ENCODE data around the gene KCTD2.
"Not testable (repeated sequence)": the region's sequence is repeated elsewhere in the genome, so short reads cannot be mapped to it uniquely, and the experiment has no call there.

The KCTD2 gene

GRCh38 chr17:75061055-75061438 lies 14.0 kb downstream of the KCTD2 start:
- Mint-ChIP-seq H3K27me3 (no peaks in the 10 kb centered on the region), H3K9me3 (no peaks in the 10 kb centered on the region), H3K4me1 (peaks cover 43% of the 10 kb centered on the region), H3K4me3 (no peak overlapping the region), H3K27ac (no peak overlapping the region)
- DNase-seq (no peak), ATAC-seq (no peak)

DNA sequence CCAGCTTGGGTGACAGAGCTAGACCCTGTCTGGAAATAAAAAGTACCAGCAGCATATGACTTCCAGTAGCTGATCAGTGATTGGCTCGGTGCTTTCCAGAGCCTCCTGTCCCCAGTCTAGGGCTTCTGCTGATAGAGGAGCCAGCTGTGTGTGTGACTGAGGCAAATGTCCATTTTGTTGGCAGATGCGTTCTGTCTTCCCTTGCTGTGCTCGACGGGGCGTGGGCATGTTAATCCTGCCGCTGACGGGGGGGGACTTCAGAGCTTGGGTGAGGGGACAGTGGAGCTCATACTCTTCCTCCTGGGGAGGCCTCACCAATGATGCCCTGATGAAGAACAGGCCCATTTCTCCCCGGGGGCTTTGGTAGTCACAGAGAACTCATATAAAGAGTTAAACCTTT lies 14.6 kb downstream of the KCTD2 start:
- ATAC-seq (no peak), DNase-seq (no peak)
- H3K9me3 Mint-ChIP-seq, result no peaks in the 10 kb centered on the region
- H3K27me3 Mint-ChIP-seq, result no peaks in the 10 kb centered on the region
- no peak overlapping the region for H3K4me3 Mint-ChIP-seq
- peaks cover 43% of the 10 kb centered on the region for H3K4me1 Mint-ChIP-seq
- H3K27ac Mint-ChIP-seq, result no peak overlapping the region

GRCh38 chr17:75063201-75063600 lies 16.2 kb downstream of the KCTD2 start:
- H3K27ac Mint-ChIP-seq, result peak overlapping the region in 1 of 2 donors; percentile 28

DNA sequence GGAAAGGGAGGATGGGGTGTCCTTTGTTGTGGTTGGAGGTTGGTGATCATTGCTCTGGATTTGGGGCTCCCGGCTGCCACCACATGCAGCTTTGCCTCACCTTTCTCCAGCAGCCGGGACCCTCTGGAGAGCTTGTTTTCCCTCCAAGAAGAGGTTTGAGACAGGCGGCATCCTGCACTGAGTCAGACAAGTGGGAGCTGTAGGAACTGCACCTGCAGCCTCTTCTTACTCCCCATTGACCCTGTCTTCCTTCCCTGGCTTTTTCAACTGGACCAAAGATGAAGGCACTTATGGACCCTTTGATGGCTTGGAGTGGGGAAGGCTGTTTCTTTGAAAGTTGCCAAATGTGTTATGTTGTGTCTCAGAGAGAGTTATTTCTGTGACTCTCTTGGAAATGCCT lies 16.6 kb downstream of the KCTD2 start:
- Mint-ChIP-seq H3K9me3 (no peaks in the 10 kb centered on the region), H3K27ac (no peak overlapping the region), H3K4me1 (peaks cover 49% of the 10 kb centered on the region), H3K4me3 (no peak overlapping the region), H3K27me3 (no peaks in the 10 kb centered on the region)
- DNase-seq (no peak), ATAC-seq (no peak)

More at GRCh38 chr17:75063201-75063600, 16.2 kb downstream of the KCTD2 start:
- H3K9me3 Mint-ChIP-seq, result no peaks in the 10 kb centered on the region
- peaks cover 48% of the 10 kb centered on the region for H3K4me1 Mint-ChIP-seq
- no peak overlapping the region for H3K4me3 Mint-ChIP-seq
- no peak for ATAC-seq
- no peaks in the 10 kb centered on the region for H3K27me3 Mint-ChIP-seq
- no peak for DNase-seq

GRCh38 chr17:75064040-75064439 lies 17.0 kb downstream of the KCTD2 start:
- H3K9me3 Mint-ChIP-seq, result no peaks in the 10 kb centered on the region

GRCh38 chr17:75064460-75064859 lies 17.4 kb downstream of the KCTD2 start:
- no peaks in the 10 kb centered on the region for H3K9me3 Mint-ChIP-seq
- no peak overlapping the region for H3K4me3 Mint-ChIP-seq
- ATAC-seq, result no peak
- no peak overlapping the region for H3K27ac Mint-ChIP-seq
- peaks cover 46% of the 10 kb centered on the region for H3K4me1 Mint-ChIP-seq
- H3K27me3 Mint-ChIP-seq, result no peaks in the 10 kb centered on the region
- DNase-seq, result no peak

More at GRCh38 chr17:75064040-75064439, 17.0 kb downstream of the KCTD2 start:
- H3K4me3 Mint-ChIP-seq, result no peak overlapping the region
- H3K4me1 Mint-ChIP-seq, result peaks cover 49% of the 10 kb centered on the region
- H3K27me3 Mint-ChIP-seq, result no peaks in the 10 kb centered on the region
- H3K27ac Mint-ChIP-seq, result no peak overlapping the region
- ATAC-seq (no peak), DNase-seq (no peak)

DNA sequence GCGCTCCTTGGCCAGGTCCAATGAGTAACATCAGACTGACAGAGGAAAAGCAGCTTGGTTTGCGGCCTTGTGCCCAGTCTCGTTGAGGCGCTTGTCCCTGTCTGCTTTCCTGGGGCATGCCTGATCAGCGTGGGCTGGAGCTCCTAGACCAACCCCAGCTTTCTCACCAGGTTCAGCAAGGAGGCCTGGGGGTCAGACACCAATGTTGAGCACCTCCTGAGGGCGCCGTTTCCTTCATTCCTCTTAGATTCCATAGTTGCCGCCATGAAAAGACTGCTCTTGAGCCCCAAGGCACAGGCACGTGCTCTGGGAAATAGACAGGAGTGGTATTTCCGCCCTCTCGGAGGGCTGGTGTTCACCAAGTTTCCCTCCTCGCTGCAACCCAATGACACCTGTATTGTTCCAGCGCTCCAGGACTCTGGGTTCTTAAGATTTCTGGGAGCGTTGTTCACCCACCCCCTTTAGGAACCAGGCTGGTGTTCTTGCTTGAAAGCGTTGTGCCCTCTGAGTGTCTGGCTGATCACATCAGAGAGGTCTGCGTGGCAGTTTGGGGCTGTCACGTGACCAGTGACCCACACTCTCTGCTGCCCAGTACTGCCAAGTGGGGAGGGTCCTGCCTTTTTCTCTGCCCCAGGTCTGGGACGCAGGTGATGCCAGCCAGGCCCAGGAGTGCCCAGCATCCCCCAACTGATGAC lies 18.0 kb downstream of the KCTD2 start:
- Mint-ChIP-seq H3K27ac (peak overlapping the region; percentile 40 to 67), H3K4me3 (peak overlapping the region; percentile 43 to 54), H3K27me3 (no peaks in the 10 kb centered on the region), H3K4me1 (peaks cover 40% of the 10 kb centered on the region), H3K9me3 (no peaks in the 10 kb centered on the region)
- DNase-seq (no peak), ATAC-seq (no peak)

DNA sequence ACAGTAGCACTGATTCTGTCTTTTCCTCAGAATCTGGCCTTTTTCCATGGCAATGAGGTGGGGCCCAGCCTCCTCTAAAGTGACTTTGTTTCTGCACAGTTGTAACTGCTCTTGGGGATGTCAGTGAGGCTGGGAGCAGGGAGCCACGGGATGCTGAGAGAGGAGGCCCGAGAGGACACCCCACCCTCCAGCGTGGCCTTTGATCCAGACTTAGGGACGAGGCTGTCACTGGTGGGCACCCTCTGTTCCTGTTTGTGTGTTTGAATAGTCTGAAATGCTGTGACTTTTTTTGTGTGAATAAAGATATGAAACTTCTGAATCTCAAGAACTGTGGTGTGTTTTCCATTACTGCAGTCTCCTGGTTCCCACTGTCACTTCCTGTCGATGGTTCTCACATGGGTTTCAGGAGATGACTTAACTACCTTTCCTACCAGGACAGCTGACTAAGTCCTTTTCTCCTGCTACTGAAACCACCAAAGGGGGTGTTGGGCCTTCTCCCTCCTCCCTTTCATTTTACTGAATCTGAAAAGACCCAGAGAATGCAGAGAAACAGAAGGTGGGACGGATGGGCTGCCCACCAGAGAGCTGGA lies 18.6 kb downstream of the KCTD2 start:
- peak overlapping the region; percentile 40 to 88 for H3K27ac Mint-ChIP-seq
- no peaks in the 10 kb centered on the region for H3K9me3 Mint-ChIP-seq
- H3K4me1 Mint-ChIP-seq, result peaks cover 40% of the 10 kb centered on the region
- peak overlapping the region; percentile 43 to 54 for H3K4me3 Mint-ChIP-seq
- ATAC-seq (no peak), DNase-seq (no peak)
- no peaks in the 10 kb centered on the region for H3K27me3 Mint-ChIP-seq

GRCh38 chr17:75067856-75068255 lies 20.8 kb downstream of the KCTD2 start:
- ATAC-seq (peak; percentile 83), DNase-seq (peak in 1 of 2 donors; percentile 30)
- H3K27me3 Mint-ChIP-seq, result no peaks in the 10 kb centered on the region
- peaks cover 40% of the 10 kb centered on the region for H3K4me1 Mint-ChIP-seq
- H3K27ac Mint-ChIP-seq, result peak overlapping the region; percentile 48 to 81
- no peaks in the 10 kb centered on the region for H3K9me3 Mint-ChIP-seq
- H3K4me3 Mint-ChIP-seq, result peak overlapping the region in 1 of 2 donors; percentile 31

DNA sequence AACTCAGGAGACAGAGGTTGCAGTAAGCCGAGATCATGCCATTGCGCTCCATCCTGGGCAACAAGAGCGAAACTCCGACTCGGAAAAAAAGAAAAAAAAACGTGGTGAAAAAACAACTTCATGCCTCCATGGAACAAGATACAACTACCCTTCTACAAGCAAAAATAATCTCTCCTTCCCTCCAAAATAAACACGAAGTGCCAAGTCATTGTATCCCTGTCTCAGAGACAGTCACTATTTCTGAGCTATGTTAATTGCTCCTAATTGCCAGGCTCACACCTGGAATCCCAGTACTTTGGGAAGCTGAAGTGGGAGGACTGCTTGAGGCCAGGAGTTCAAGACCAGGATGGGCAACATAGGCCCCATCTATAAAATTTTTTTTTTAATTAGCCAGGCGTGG lies 21.7 kb downstream of the KCTD2 start:
- DNase-seq (no peak), ATAC-seq (no peak)
- no peaks in the 10 kb centered on the region for H3K9me3 Mint-ChIP-seq
- H3K27me3 Mint-ChIP-seq, result no peaks in the 10 kb centered on the region
- H3K4me1 Mint-ChIP-seq, result peaks cover 40% of the 10 kb centered on the region
- H3K4me3 Mint-ChIP-seq, result no peak overlapping the region
- peak overlapping the region in 1 of 2 donors; percentile 57 for H3K27ac Mint-ChIP-seq

GRCh38 chr17:75069783-75070182 lies 22.8 kb downstream of the KCTD2 start:
- H3K9me3 Mint-ChIP-seq, result no peaks in the 10 kb centered on the region
- no peak overlapping the region for H3K4me3 Mint-ChIP-seq
- no peaks in the 10 kb centered on the region for H3K27me3 Mint-ChIP-seq
- no peak overlapping the region for H3K27ac Mint-ChIP-seq
- H3K4me1 Mint-ChIP-seq, result peaks cover 30% of the 10 kb centered on the region
- DNase-seq (no peak), ATAC-seq (no peak)

DNA sequence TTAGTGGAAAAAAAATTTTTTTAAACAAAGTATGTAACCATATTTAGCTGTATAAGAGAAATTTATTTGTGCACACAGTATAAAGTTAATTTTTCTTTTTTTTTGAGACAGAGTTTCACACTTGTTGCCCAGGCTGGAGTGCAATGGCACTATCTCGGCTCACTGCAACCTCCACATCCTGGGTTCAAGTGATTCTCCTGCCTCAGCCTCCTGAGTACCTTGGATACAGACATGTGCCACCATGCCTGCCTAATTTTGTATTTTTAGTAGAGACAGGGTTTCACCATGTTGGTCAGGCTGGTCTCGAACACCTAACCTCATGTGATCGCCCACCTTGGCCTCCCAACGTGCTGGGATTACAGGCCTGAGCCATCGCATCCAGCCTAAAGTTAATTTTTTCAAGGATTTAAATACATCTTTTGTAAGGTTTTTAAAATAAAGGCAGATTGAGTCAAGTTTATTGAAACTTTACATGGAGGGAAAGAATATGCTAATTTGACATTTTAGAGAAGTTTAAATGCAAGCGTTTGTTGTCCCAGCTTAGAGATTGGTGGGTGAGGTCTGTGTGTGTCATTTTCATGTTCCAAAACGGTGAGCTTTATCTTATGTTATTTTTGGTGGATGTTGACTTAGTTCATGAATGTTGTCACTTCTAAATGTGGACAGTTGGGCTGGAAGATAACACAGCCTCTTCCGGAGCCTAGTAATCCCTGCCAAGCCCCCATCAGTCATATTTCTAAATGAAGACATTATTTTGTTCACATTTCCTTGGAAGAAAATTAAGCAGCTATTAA lies 24.6 kb downstream of the KCTD2 start:
- not testable (repeated sequence) for ATAC-seq, H3K9me3 Mint-ChIP-seq, DNase-seq, H3K27ac Mint-ChIP-seq, H3K27me3 Mint-ChIP-seq, H3K4me3 Mint-ChIP-seq
- peaks cover 14% of the 10 kb centered on the region for H3K4me1 Mint-ChIP-seq

DNA sequence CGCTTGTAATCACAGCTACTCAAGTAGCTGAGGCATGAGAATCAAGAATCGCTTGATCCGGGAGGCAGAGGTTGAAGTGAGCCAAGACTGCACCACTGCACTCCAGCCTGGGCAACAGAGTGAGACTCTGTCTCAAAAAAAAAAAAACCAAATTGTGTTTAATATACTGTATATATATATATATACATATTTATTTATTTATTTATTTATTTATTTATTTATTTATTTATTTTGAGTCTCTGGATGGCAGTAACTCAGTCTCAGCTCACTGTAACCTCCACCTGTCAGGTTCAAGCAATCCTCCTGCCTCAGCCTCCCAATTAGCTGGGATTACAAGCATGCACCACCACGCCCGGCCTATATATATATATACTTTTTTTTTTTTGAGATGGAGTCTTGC lies 25.9 kb downstream of the KCTD2 start:
- peaks cover 18% of the 10 kb centered on the region for H3K4me1 Mint-ChIP-seq
- H3K4me3 Mint-ChIP-seq, H3K9me3 Mint-ChIP-seq, ATAC-seq, DNase-seq, H3K27ac Mint-ChIP-seq, H3K27me3 Mint-ChIP-seq: not testable (repeated sequence)

DNA sequence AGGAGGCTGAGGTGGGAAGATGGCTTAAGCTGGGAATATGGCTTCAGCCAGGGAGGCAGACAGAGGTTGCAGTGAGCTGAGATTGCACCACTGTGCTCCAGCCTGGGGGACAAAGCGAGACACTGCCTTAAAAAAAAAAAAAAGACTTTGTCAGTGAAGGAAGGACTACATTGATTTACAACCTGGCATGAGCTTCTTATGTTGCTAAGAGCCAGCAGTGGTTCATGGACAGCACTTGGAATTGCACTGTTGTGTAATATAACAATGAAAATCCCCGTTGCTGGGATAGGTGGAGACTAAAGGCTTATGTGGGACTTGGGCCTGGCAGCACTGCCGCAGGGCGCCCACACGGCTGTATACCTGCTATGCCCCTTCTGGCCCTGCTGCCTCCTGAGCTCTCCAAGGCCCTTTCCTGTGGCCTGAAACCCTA lies 26.6 kb downstream of the KCTD2 start:
- Mint-ChIP-seq H3K4me3 (no peak overlapping the region), H3K4me1 (peaks cover 22% of the 10 kb centered on the region), H3K27me3 (no peaks in the 10 kb centered on the region), H3K9me3 (no peaks in the 10 kb centered on the region), H3K27ac (no peak overlapping the region)
- DNase-seq, result no peak
- no peak for ATAC-seq

DNA sequence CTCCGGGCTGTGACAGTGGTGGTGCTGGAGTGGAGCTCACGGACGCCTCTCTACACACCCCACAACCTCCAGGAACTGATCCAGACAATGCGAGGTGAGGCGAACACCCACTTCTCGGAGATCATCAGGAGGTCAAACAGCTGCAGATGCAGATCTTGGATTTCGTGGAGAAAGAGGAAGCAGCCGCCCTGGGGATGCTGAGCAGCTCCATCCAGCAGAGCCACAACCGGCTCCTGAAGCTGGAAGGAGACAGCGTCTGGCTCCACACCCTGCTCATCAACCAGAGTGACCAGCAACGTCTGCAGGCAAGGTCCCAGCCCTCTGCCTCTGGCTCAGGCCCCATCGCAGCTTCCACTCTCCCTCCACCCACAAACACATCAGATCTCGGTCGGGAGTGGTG lies 27.5 kb downstream of the KCTD2 start:
- no peak overlapping the region for H3K27ac Mint-ChIP-seq
- H3K4me1 Mint-ChIP-seq, result peaks cover 31% of the 10 kb centered on the region
- H3K9me3 Mint-ChIP-seq, result no peaks in the 10 kb centered on the region
- no peak for DNase-seq
- no peak for ATAC-seq
- H3K27me3 Mint-ChIP-seq, result no peaks in the 10 kb centered on the region
- H3K4me3 Mint-ChIP-seq, result no peak overlapping the region
